ENCODE data around the gene TREM1.

- TF ChIP-seq CTCF (IDR thresholded peaks at IDR 0.05) = no peak
- no peak for TF ChIP-seq POLR2A (IDR thresholded peaks at IDR 0.05)
Observed at GRCh38 chr6:41321183-41321582, 34.7 kb upstream of the TREM1 start.
